ENCODE results near the gene RASSF5.

DNA sequence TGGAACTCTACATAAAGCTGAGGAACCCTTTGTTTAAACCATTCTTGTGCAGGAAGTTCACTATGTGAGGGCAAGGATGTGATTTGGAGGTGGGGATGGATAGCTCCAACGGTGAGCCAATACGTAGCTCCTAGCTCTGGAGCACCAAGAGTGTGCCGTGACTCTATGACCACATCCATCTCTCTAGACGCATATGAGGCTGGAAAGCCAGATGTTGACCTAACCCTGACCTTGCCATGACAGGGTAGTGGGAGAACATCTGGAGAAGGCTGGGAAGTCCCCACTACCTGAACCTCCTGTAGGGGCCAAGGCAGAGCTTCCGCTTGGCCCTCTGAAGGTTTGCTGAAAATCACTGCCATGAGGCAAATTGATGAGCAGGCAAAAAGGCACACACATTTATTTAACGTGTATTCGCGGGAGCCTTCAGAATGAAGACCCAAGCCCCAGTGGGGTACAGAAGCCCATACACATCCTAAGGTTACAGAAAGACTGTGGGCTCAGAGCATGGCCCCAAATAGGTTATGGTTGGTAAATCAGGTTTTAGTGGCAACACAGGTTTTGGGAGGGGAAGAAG is 61.5 kb downstream of the RASSF5 start:
- no peak for TF ChIP-seq POLR2A (IDR thresholded peaks at IDR 0.05; ENCODE audit: low read depth)
- TF ChIP-seq, protein P1, sequence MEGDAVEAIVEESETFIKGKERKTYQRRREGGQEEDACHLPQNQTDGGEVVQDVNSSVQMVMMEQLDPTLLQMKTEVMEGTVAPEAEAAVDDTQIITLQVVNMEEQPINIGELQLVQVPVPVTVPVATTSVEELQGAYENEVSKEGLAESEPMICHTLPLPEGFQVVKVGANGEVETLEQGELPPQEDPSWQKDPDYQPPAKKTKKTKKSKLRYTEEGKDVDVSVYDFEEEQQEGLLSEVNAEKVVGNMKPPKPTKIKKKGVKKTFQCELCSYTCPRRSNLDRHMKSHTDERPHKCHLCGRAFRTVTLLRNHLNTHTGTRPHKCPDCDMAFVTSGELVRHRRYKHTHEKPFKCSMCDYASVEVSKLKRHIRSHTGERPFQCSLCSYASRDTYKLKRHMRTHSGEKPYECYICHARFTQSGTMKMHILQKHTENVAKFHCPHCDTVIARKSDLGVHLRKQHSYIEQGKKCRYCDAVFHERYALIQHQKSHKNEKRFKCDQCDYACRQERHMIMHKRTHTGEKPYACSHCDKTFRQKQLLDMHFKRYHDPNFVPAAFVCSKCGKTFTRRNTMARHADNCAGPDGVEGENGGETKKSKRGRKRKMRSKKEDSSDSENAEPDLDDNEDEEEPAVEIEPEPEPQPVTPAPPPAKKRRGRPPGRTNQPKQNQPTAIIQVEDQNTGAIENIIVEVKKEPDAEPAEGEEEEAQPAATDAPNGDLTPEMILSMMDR (IDR thresholded peaks at IDR 0.05) = no peak
- TF ChIP-seq POLR2AphosphoS5 (IDR thresholded peaks at IDR 0.05) = no peak
